AG04450 (cell line): ENCODE results near the gene KTN1. TPM values are rescaled to one million over a fixed set of nuclear protein-coding genes. Genes with fewer than 3 reads are reported as not detected.

Experiments used
- CTCF ChIA-PET: fragments of 300-600, 350-600 bp; formaldehyde crosslinking; extraction: SDS; loops from one replicate; lab custom pipeline; 2022; ENCODE audit warnings: antibody characterized with exemption, inconsistent platforms; lab: Charles Lee
- POLR2A ChIA-PET: fragments of 350-600 bp; formaldehyde crosslinking; extraction: SDS; loops from one replicate; lab custom pipeline; 2021; ENCODE audit warnings: antibody characterized with exemption, inconsistent platforms; lab: Yijun Ruan, JAX
- DNase-seq: peaks from one replicate; pipeline ENCODE4 v3.0.0-alpha.2; 2011; ENCODE audit warnings: low read depth, low spot score
- H3K27ac ChIP-seq: one replicate; pipeline ENCODE4 v1.5.1; 2012; ENCODE audit warnings: low read depth, low read length, control low read depth
- H3K27me3 ChIP-seq: one replicate; pipeline ENCODE4 v1.6.0; 2012; ENCODE audit warnings: low read length; ENCODE audit not compliant: control insufficient read depth, insufficient read depth
- H3K4me3 ChIP-seq: 2 replicates; pipeline ENCODE4 v1.5.1; 2011; ENCODE audit warnings: mild to moderate bottlenecking, low read depth, low read length, control low read depth
- H3K9me3 ChIP-seq: 2 replicates; pipeline ENCODE4 v1.5.1; 2012; ENCODE audit warnings: low read length; ENCODE audit not compliant: control insufficient read depth, insufficient read depth
- CTCF ChIP-seq: IDR thresholded peaks from 2 replicates; pipeline ENCODE4 v1.5.1; 2011; ENCODE audit warnings: low read depth, low read length, control low read depth, inconsistent platforms
- polyA plus RNA-seq: library from polyadenylated mRNA; depleted of rRNA; stranded (reverse); fragments of >200 nt; gene quantifications from 2 replicates; pipeline ENCODE4 v1.2.3, GENCODE V29; 2011

Gene KTN1
- polyA plus RNA-seq, 1 experiment = 129 TPM

- no peak for DNase-seq
- POLR2A ChIA-PET = interaction anchor here (0.7 kb wide), 1 partner anchor 539 kb away, joined by 6 read pairs; no protein-coding TSS in a partner anchor
- peaks cover 2% of the 10 kb centered on the region; the same call in 1 of the 2 replicates for H3K9me3 ChIP-seq
- TF ChIP-seq CTCF = no peak
- H3K27ac ChIP-seq = no peak overlapping the region
- CTCF ChIA-PET = no interaction called here
- H3K4me3 ChIP-seq = no peak overlapping the region
- no peaks in the 10 kb centered on the region for H3K27me3 ChIP-seq
Observed at GRCh38 chr14:55688566-55688965, 108.6 kb downstream of the KTN1 start.

- H3K27ac ChIP-seq = no peak overlapping the region
- H3K4me3 ChIP-seq = no peak overlapping the region
- DNase-seq = no peak
- peaks cover 2% of the 10 kb centered on the region; the same call in 1 of the 2 replicates for H3K9me3 ChIP-seq
- no peak for TF ChIP-seq CTCF
- ChIA-PET POLR2A (no interaction called here), CTCF (interaction anchor here (0.6 to 3.6 kb wide), 4 partner anchors 9 to 797 kb away, joined by 3 to 14 read pairs (median 4); no protein-coding TSS in a partner anchor)
- no peaks in the 10 kb centered on the region for H3K27me3 ChIP-seq
Observed at GRCh38 chr14:55689981-55690871, 110.2 kb downstream of the KTN1 start.

GRCh38 chr14:55691659-55692058, 111.7 kb downstream of the KTN1 start:
- no peak overlapping the region for H3K27ac ChIP-seq
- peaks cover 2% of the 10 kb centered on the region; the same call in 1 of the 2 replicates for H3K9me3 ChIP-seq
- CTCF ChIA-PET = interaction anchor here (3.6 kb wide), 1 partner anchor 783 kb away, joined by 14 read pairs; no protein-coding TSS in a partner anchor
- H3K4me3 ChIP-seq = no peak overlapping the region
- H3K27me3 ChIP-seq = no peaks in the 10 kb centered on the region
- DNase-seq = no peak
- TF ChIP-seq CTCF = no peak
- POLR2A ChIA-PET = interaction anchor here (0.6 kb wide), 1 partner anchor 428 kb away, joined by 3 read pairs; no protein-coding TSS in a partner anchor

GRCh38 chr14:55693904-55694303, 113.9 kb downstream of the KTN1 start:
- ChIA-PET POLR2A (no interaction called here), CTCF (no interaction called here)
- no peak overlapping the region for H3K4me3 ChIP-seq
- DNase-seq = no peak
- TF ChIP-seq CTCF = no peak
- no peaks in the 10 kb centered on the region for H3K9me3 ChIP-seq
- H3K27ac ChIP-seq = no peak overlapping the region
- no peaks in the 10 kb centered on the region for H3K27me3 ChIP-seq

GRCh38 chr14:55697414-55697861, 117.4 kb downstream of the KTN1 start:
- CTCF ChIA-PET = no interaction called here
- POLR2A ChIA-PET = no interaction called here
- no peak for DNase-seq

More at GRCh38 chr14:55697414-55697861, 117.4 kb downstream of the KTN1 start:
- H3K27ac ChIP-seq = no peak overlapping the region
- no peaks in the 10 kb centered on the region for H3K9me3 ChIP-seq
- no peak overlapping the region for H3K4me3 ChIP-seq
- H3K27me3 ChIP-seq = no peaks in the 10 kb centered on the region
- TF ChIP-seq CTCF = no peak
